GM12801 (cell line): ENCODE data around the gene MTFP1.

Experiments used
- CTCF ChIP-seq: IDR thresholded peaks from one replicate; pipeline ENCODE4 v1.5.1; 2011; ENCODE audit warnings: control low read depth; ENCODE audit not compliant: insufficient read length; ENCODE audit errors: extremely low read depth

Gene MTFP1

GRCh38 chr22:30406400-30406799 is 19.2 kb upstream of the MTFP1 start:
- TF ChIP-seq CTCF: no peak

DNA sequence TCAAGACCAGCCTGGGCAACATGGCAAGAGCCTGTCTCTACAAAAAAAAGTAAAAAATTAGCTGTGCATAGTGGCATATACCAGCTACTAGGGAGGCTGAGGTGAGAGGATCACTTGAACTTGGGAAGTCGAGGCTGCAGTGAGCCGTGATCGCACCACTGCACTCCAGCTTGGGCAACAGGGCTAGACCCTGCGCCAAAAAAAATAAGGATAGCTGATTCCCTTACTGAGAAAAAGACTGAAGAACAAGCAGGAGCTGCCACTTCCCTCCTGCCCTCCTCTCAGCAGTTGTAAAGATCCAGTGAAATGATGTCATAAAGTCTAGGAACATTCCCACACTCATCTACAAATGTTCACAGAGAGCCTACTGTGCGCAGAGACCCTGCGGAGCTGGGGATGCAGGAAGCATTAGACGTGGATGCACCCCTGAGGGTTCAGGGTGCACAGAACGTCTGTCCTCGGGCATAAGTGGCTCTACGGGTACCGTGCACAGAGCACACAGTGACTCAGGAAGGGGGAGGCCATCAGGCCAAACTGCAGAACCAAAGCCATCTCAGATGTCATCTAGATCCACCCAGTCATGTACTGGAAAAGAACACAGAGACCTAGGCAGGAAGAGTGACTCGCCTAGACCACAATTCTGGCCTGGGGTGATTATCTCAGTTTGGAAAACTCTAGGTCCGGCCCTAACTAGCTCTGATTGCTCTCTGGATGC is 17.0 kb upstream of the MTFP1 start:
- TF ChIP-seq CTCF: no peak

DNA sequence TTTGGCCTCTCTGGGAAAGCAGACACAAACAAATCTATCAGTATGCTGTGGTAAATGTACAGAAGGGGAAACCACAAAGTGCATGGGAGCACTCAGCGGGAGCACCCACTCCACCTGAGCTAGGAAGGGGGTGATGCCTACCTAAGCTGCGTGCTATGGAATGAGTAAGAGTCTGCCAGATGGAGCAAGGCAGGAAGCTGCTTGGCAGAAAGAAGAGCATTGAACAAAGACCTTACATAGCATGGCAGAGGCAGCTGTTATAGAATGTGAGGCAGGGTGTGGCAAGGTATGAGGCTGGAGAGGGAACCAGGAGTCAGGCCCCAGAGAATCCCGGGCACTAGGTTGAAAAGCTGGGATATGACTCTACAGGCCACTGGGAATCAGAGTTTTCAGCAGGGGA is 13.8 kb upstream of the MTFP1 start:
- TF ChIP-seq CTCF: no peak

- no peak for TF ChIP-seq CTCF
Measured at GRCh38 chr22:30413001-30413400, 12.6 kb upstream of the MTFP1 start.

- TF ChIP-seq CTCF: no peak
Measured at GRCh38 chr22:30413745-30414524, 11.6 kb upstream of the MTFP1 start.

DNA sequence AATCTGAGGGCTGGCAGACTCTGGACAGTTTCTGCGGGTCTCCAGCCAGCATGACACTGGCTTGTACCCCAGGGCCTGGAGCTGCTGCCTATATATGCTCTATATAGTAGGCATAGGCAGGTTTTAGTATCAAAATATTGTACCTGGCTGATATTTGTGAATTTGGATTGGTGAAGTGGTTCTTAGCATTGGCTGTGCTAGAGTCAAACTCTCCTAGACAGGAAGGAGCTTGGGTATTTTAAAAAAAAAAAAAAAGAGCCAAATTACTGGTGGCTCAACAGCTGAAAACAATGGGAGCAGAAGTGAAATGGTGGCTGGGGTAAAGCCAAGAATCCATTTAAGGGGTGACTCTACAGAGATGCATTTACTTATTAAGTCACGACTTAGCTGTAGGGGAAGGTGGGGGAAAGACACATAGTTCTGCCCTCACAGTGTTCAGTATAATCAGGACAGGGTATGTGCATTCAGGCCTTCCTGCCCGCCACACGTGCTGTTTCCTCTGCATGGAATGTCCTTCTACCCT is 11.0 kb upstream of the MTFP1 start:
- no peak for TF ChIP-seq CTCF

- TF ChIP-seq CTCF: no peak
Measured at GRCh38 chr22:30416403-30416802, 9.2 kb upstream of the MTFP1 start.
